HFF-Myc (cell line): ENCODE measurements around the gene ANKRD28.

Experiments
- DNase-seq: peaks from one replicate; pipeline ENCODE4 v3.0.0-alpha.2; 2011; ENCODE audit warnings: low read depth; ENCODE audit errors: extremely low read depth
- H3K4me3 ChIP-seq: replicated peaks from 2 replicates; pipeline ENCODE4 v1.5.1; 2011; ENCODE audit warnings: low read depth, mild to moderate bottlenecking, control low read depth, low read length
- CTCF ChIP-seq: IDR thresholded peaks from 2 replicates; pipeline ENCODE4 v1.5.1; 2012; ENCODE audit warnings: mild to moderate bottlenecking, low read depth, low read length, control low read depth; ENCODE audit errors: missing control alignments

ANKRD28 gene

GRCh38 chr3:15758295-15758694 lies 39.5 kb downstream of the ANKRD28 start:
- H3K4me3 ChIP-seq: no peak overlapping the region
- no peak for DNase-seq
- no peak for TF ChIP-seq CTCF

DNA sequence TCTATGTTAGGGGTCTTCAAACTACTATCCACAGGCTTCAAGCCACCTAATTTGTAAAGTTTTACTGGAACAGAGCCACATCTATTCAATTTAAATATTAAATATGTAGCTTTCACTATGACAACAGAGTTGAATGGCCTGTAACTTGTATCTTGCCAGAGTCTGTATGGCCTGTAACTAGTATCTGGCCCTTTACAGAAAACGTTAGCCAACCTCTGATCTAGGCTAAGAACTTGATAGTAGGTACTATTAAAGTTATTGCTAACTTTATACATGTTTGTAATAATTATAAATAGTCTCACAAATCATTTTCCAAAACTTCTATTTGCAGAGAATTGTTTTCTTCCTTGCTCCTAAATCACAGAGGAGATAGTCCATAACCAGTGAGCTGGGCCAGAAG lies 40.0 kb downstream of the ANKRD28 start:
- DNase-seq: no peak
- H3K4me3 ChIP-seq: no peak overlapping the region
- TF ChIP-seq CTCF: no peak

DNA sequence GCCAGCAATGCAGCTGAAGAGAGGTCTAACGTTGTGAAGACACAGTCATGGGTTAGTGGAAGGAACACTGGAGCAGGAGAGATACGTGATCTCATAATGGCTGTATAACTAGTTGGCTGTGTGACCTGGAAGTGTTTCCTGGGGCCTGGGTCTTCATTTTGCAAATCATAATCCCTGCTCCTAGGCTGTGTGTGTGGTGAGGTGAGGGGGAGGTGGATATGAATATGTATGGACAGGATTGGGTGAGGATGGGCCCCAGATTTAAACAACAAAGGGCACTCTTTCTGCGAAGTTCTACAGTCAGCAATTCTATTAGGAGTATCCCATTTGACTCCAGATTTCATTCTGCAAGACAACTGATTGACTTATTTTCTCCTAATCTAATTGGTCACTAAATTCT lies 41.3 kb downstream of the ANKRD28 start:
- H3K4me3 ChIP-seq: no peak overlapping the region
- TF ChIP-seq CTCF: no peak

GRCh38 chr3:15755780-15756179 lies 42.0 kb downstream of the ANKRD28 start:
- H3K4me3 ChIP-seq: no peak overlapping the region
- TF ChIP-seq CTCF: no peak
- no peak for DNase-seq

More for the DNA sequence above, 41.3 kb downstream of the ANKRD28 start:
- no peak for DNase-seq

DNA sequence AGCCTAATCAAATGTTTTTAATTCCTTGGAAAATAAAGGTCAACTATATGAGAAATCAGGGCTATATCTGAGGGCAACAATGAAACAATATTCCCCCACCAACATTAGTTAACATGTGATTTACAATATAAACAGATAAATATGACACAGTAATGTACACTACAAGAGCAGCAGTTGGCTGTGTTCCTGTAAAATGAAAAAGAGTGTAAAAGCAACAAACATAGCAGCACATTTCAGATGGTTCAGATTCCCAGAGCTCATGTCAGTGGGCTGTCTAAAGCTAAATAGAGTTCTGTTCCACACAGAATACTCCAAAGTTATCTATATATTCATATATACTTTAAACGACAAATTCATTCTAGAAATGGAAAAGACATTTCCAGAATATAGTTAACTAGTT lies 42.6 kb downstream of the ANKRD28 start:
- DNase-seq: no peak
- no peak overlapping the region for H3K4me3 ChIP-seq
- no peak for TF ChIP-seq CTCF

GRCh38 chr3:15754047-15754446 lies 43.7 kb downstream of the ANKRD28 start:
- no peak for DNase-seq
- no peak overlapping the region for H3K4me3 ChIP-seq
- no peak for TF ChIP-seq CTCF

- no peak for DNase-seq
- no peak for TF ChIP-seq CTCF
These were observed 44.6 kb downstream of the ANKRD28 start for GRCh38 chr3:15753056-15753710.

More at GRCh38 chr3:15753056-15753710, 44.6 kb downstream of the ANKRD28 start:
- H3K4me3 ChIP-seq: no peak overlapping the region
